Kidney (tissue), 14 donors: Measurements from ENCODE around the gene UBAC1. TPM values are rescaled to one million over a fixed set of nuclear protein-coding genes. Genes with fewer than 3 reads are reported as not detected.

ENCODE experiments used
- DNase-seq, 5 donors: peaks; one replicate each; pipeline ENCODE4 v3.0.0-alpha.2; 2013 to 2020
- FAIRE-seq: peaks from 2 replicates; lab custom pipeline; 2012; peaks lifted over from hg19 to GRCh38; lab: Jason Lieb, UNC
- H3K27ac ChIP-seq, 2 donors: one replicate each; pipeline ENCODE4 v1.7.0; 2013; ENCODE audit warnings: low read depth in 2 of 2, low read length in 2 of 2, inconsistent platforms in 1 of 2
- H3K27me3 ChIP-seq: one replicate; pipeline ENCODE4 v1.7.1; 2013; ENCODE audit warnings: low read length, inconsistent platforms; ENCODE audit not compliant: control insufficient read depth, insufficient read depth
- H3K36me3 ChIP-seq, 3 donors: one replicate each; pipeline versions ENCODE4 v1.7.0 to v1.7.1; 2013; ENCODE audit warnings: low read length in 3 of 3, control low read depth in 1 of 3, inconsistent platforms in 1 of 3; ENCODE audit not compliant: insufficient read depth in 3 of 3, control insufficient read depth in 2 of 3
- H3K4me1 ChIP-seq, 3 donors: one replicate each; pipeline versions ENCODE4 v1.7.0 to v1.7.1; 2013; ENCODE audit warnings: low read length in 3 of 3, inconsistent platforms in 1 of 3, low read depth in 1 of 3; ENCODE audit not compliant: control insufficient read depth in 2 of 3, insufficient read depth in 2 of 3
- H3K4me3 ChIP-seq, 3 donors: one replicate each; pipeline versions ENCODE4 v1.7.0 to v1.8.1; 2013; ENCODE audit warnings: low read length in 3 of 3, control low read depth in 1 of 3, inconsistent platforms in 1 of 3
- H3K9ac ChIP-seq, 3 donors: one replicate each; pipeline versions ENCODE4 v1.7.0 to v1.7.1; 2013; ENCODE audit warnings: low read length in 3 of 3, control low read depth in 1 of 3, inconsistent platforms in 1 of 3
- H3K9me3 ChIP-seq, 3 donors: one replicate each; pipeline versions ENCODE4 v1.7.0 to v1.7.1; 2013; ENCODE audit warnings: low read length in 3 of 3, control low read depth in 1 of 3, inconsistent platforms in 1 of 3; ENCODE audit not compliant: control insufficient read depth in 2 of 3, insufficient read depth in 1 of 3
- intact Hi-C: fragments of 100-400 bp; cut with DNase I; formaldehyde crosslinking; loops from one replicate; pipeline ENCODE4 v1.11.1; 2022
- polyA plus RNA-seq: library from polyadenylated mRNA; stranded (reverse); fragments of 350-450 nt; fragmentation: Illumina TruSeq; extraction: RNeasy Lipid Tissue Mini Kit (QIAGEN cat#74804); gene quantifications from one replicate; pipeline ENCODE4 v1.2.3, GENCODE V29; 2014; ENCODE audit warnings: low read depth, low replicate concordance; ENCODE audit not compliant: insufficient read depth
- total RNA-seq: library from RNA; stranded (reverse); fragmentation: NEBNext Ultra II Directional; extraction: Animal tissue kit (Norgen Biotek cat#: 25700); gene quantifications from one replicate; pipeline ENCODE4 v1.2.1, GENCODE V29; 2021
- TF ChIP-seq, protein P1 (sequence below): IDR thresholded peaks from 3 replicates; pipeline ENCODE4 v1.5.1; 2012; ENCODE audit warnings: mild to moderate bottlenecking, moderate library complexity, borderline replicate concordance; ENCODE audit not compliant: insufficient read depth; ENCODE audit errors: extremely low read depth
- donor health status: control.
- donor health status: control.
- donor health status: control.
- donor health status: control.
- donor health status: control.
- donor health status: DM: yes; HTN: yes; CAD: no.
- donor health status: Normal renal cell carcinoma (clear cell type).

Gene UBAC1
- total and polyA plus RNA-seq, 2 donors from 2014 or later, result 40.2 to 52.6 TPM

DNA sequence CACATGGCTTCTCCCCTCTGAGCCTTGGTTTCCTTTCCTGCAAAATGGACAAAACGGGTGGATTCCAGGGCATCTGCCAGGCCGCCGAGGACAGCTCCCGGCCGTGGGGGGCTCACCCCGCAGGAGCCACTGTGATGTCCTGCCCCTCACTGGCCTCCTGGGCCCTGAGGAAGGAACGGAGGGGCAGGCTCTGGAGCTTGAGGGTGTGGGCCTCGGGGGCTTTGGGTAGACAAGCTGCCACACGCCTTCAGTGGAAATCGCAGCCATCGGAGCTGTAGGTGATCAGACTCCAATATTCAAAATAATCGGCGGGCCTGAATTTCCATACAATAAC is 32.2 kb upstream of the UBAC1 start:
- Histone ChIP-seq H3K4me3 (no peak overlapping the region), H3K27ac (peak overlapping the region; percentile 92 to 95), H3K27me3 (no peaks in the 10 kb centered on the region), H3K4me1 (peaks cover 0 to 29% (median 0%) of the 10 kb centered on the region in 3 donors), H3K9ac (peak overlapping the region in 1 of 3 donors; percentile 61), H3K9me3 (no peaks in the 10 kb centered on the region), H3K36me3 (no peaks in the 10 kb centered on the region)
- no peak for FAIRE-seq
- intact Hi-C loops, result no loop called here
- TF ChIP-seq, protein P1, sequence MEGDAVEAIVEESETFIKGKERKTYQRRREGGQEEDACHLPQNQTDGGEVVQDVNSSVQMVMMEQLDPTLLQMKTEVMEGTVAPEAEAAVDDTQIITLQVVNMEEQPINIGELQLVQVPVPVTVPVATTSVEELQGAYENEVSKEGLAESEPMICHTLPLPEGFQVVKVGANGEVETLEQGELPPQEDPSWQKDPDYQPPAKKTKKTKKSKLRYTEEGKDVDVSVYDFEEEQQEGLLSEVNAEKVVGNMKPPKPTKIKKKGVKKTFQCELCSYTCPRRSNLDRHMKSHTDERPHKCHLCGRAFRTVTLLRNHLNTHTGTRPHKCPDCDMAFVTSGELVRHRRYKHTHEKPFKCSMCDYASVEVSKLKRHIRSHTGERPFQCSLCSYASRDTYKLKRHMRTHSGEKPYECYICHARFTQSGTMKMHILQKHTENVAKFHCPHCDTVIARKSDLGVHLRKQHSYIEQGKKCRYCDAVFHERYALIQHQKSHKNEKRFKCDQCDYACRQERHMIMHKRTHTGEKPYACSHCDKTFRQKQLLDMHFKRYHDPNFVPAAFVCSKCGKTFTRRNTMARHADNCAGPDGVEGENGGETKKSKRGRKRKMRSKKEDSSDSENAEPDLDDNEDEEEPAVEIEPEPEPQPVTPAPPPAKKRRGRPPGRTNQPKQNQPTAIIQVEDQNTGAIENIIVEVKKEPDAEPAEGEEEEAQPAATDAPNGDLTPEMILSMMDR, result no peak
- DNase-seq, result no peak

DNA sequence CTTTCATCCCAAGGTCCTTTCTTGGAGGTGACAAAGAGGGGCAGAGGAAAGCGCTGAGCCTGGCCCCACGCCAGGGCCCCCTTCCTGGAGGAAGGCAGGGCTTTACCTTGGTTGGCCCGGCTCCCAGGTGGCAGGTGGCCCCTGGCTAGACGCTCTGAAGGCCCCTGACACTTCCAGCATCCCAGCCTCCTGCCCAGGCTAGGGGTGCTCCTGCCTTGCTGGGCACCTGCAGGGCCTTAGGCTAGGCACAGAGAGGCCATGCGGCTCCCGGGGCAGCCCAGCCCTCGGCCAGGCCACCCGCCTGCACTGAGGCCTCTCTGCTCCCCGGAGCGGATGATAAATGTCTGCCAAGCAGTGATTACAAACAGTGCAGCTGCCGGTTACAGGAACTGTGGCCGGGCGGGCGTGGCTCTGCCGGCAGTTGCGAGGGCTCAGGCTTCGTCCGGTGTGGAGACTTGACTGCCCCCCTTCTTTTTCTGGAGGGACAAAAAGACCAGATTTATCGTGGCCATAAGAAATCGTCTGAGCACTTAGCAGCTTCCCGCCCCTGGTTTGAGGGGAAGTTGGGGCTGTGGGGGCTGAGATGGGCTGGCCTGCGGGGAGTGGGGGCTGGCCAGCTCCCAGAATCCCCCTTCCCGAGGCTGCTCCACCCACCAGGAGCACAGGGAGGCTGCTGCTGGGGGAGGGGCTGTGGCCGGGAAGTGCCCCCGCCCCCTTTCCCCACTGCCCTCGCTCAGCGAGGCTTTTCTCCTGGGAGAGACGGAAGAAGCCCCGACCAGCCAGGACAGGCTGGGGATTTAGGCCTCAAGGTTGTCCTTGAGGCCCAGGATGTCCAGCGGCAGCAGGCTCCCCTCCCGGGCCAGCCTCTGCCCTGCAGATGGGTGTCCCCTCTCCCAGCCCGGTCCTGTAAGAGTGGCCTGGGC is 31.6 kb upstream of the UBAC1 start:
- Histone ChIP-seq H3K4me3 (no peak overlapping the region), H3K9me3 (no peaks in the 10 kb centered on the region), H3K27ac (peak overlapping the region; percentile 92 to 95), H3K36me3 (no peaks in the 10 kb centered on the region), H3K4me1 (peaks cover 0 to 29% (median 0%) of the 10 kb centered on the region in 3 donors), H3K9ac (peak overlapping the region in 2 of 3 donors; percentile 55 to 61), H3K27me3 (no peaks in the 10 kb centered on the region)
- TF ChIP-seq, protein P1, result no peak
- FAIRE-seq (no peak), DNase-seq (peak; percentile 89 to 97 (median 93))
- intact Hi-C loops, result no loop called here

GRCh38 chr9:135991771-135992170 is 30.6 kb upstream of the UBAC1 start:
- intact Hi-C loops, result no loop called here
- H3K27me3 ChIP-seq, result no peaks in the 10 kb centered on the region
- no peak for FAIRE-seq

More at GRCh38 chr9:135991771-135992170, 30.6 kb upstream of the UBAC1 start:
- DNase-seq, result no peak
- Histone ChIP-seq H3K36me3 (no peaks in the 10 kb centered on the region), H3K9me3 (no peaks in the 10 kb centered on the region), H3K4me1 (peaks cover 0 to 27% (median 0%) of the 10 kb centered on the region in 3 donors), H3K27ac (peak overlapping the region in 1 of 2 donors; percentile 92), H3K9ac (no peak overlapping the region), H3K4me3 (no peak overlapping the region)
- TF ChIP-seq, protein P1, result no peak
